SU-DHL-6 (cell line): ENCODE measurements around the gene ITFG2.
A peak's percentile ranks its signal among the peaks of the same experiment; 100 is the strongest.

Experiments used
- H2AFZ ChIP-seq: fragments of 200-600 bp; sonication (generic); 2 replicates; pipeline ENCODE4 v1.6.1; 2014; ENCODE audit warnings: low read depth, mild to moderate bottlenecking, moderate library complexity, mixed read lengths, antibody characterized with exemption, low read length; ENCODE audit not compliant: severe bottlenecking
- H3F3A ChIP-seq: fragments of 200-600 bp; shearing (Covaris generic); 2 replicates; pipeline ENCODE4 v1.6.0; 2016; ENCODE audit warnings: antibody characterized with exemption, mild to moderate bottlenecking; ENCODE audit not compliant: insufficient read depth
- H3K27ac ChIP-seq: fragments of 200-600 bp; sonication (generic); 2 replicates; pipeline ENCODE4 v1.5.1; 2016; ENCODE audit warnings: low read depth, mild to moderate bottlenecking, low read length, moderate library complexity, mixed read lengths
- H3K27me3 ChIP-seq: fragments of 200-600 bp; sonication (generic), shearing (Covaris generic); 2 replicates; pipeline ENCODE4 v1.6.0; 2014; ENCODE audit warnings: mild to moderate bottlenecking, low read length
- H3K36me3 ChIP-seq: fragments of 200-600 bp; sonication (generic); 2 replicates; pipeline ENCODE4 v1.6.1; 2014; ENCODE audit warnings: mild to moderate bottlenecking, low read length, mixed read lengths
- H3K4me2 ChIP-seq: fragments of 300-600, 200-600 bp; shearing (Covaris generic), sonication (generic); 2 replicates; pipeline ENCODE4 v1.6.0; 2014; ENCODE audit warnings: low read length, low read depth, mild to moderate bottlenecking; ENCODE audit not compliant: poor library complexity, severe bottlenecking
- H3K4me3 ChIP-seq: fragments of 200-600 bp; sonication (generic); 2 replicates; pipeline ENCODE4 v1.5.1; 2014; ENCODE audit warnings: antibody characterized with exemption, low read length, mild to moderate bottlenecking, mixed read lengths; ENCODE audit not compliant: insufficient read depth, poor library complexity, severe bottlenecking
- H3K79me2 ChIP-seq: fragments of 200-600 bp; sonication (generic); 2 replicates; pipeline ENCODE4 v1.6.1; 2014; ENCODE audit warnings: mild to moderate bottlenecking, low read length, moderate library complexity; ENCODE audit not compliant: insufficient read depth
- H3K9ac ChIP-seq: fragments of 200-600 bp; sonication (generic); 2 replicates; pipeline ENCODE4 v1.7.0; 2014; ENCODE audit warnings: mild to moderate bottlenecking, low read length
- H3K9me2 ChIP-seq: fragments of 200-600 bp; sonication (generic); replicated peaks from 2 replicates; pipeline ENCODE4 v1.6.1; 2014; ENCODE audit warnings: low read length; ENCODE audit not compliant: insufficient read depth
- H3K9me3 ChIP-seq: fragments of 200-600 bp; sonication (generic); 2 replicates; pipeline ENCODE4 v1.6.1; 2014; ENCODE audit warnings: low read length, mixed read lengths; ENCODE audit not compliant: insufficient read depth
- H4K20me1 ChIP-seq: fragments of 200-600 bp; sonication (generic); 2 replicates; pipeline ENCODE4 v1.6.1; 2014; ENCODE audit warnings: low read depth, mild to moderate bottlenecking, antibody characterized with exemption, low read length, moderate library complexity, mixed read lengths
- EZH2phosphoT487 ChIP-seq: fragments of 200-600 bp; sonication (generic), shearing (Covaris generic); conservative IDR thresholded peaks from 2 replicates; pipeline ENCODE4 v1.6.1; 2018; ENCODE audit warnings: mild to moderate bottlenecking, antibody characterized with exemption, low read length, moderate library complexity, mixed read lengths
- TF ChIP-seq, protein P1 (sequence below): fragments of 200-600 bp; sonication (generic); IDR thresholded peaks from one replicate; pipeline ENCODE4 v1.5.1; 2017; ENCODE audit warnings: antibody characterized with exemption, mild to moderate bottlenecking, low read length, moderate library complexity; ENCODE audit not compliant: insufficient read depth, poor library complexity, severe bottlenecking

ITFG2 gene

DNA sequence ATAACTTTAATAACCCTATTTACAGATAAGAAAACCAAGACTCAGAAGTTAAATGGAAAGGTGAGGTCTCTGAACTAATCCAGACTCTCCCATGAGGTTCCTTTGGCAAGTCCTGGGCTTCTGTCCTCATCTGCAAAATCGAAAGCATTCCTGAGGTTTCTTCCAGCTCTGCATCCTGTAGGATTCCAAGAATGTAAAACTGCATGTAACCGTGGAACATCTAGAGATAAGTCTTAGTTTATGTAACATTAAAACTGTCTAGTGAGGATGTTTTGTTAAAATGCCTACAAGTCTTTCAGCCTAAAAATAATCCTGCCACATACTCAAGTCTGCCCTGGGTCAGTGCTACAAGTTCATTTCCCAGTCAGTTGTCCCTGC is 7.3 kb upstream of the ITFG2 start:
- Histone ChIP-seq H3F3A (peaks cover 7% of the 10 kb centered on the region; the same call in 1 of the 2 replicates), H3K4me2 (no peak overlapping the region), H3K4me3 (no peak overlapping the region), H3K79me2 (no peaks in the 10 kb centered on the region), H2AFZ (no peak overlapping the region), H3K9me3 (no peaks in the 10 kb centered on the region), H3K9me2 (no peaks in the 10 kb centered on the region), H3K27ac (no peak overlapping the region), H3K9ac (no peak overlapping the region), H3K36me3 (peaks cover 13% of the 10 kb centered on the region; the same call in 1 of the 2 replicates), H4K20me1 (no peaks in the 10 kb centered on the region), H3K27me3 (no peaks in the 10 kb centered on the region)
- TF ChIP-seq EZH2phosphoT487: no peak
- TF ChIP-seq, protein P1, sequence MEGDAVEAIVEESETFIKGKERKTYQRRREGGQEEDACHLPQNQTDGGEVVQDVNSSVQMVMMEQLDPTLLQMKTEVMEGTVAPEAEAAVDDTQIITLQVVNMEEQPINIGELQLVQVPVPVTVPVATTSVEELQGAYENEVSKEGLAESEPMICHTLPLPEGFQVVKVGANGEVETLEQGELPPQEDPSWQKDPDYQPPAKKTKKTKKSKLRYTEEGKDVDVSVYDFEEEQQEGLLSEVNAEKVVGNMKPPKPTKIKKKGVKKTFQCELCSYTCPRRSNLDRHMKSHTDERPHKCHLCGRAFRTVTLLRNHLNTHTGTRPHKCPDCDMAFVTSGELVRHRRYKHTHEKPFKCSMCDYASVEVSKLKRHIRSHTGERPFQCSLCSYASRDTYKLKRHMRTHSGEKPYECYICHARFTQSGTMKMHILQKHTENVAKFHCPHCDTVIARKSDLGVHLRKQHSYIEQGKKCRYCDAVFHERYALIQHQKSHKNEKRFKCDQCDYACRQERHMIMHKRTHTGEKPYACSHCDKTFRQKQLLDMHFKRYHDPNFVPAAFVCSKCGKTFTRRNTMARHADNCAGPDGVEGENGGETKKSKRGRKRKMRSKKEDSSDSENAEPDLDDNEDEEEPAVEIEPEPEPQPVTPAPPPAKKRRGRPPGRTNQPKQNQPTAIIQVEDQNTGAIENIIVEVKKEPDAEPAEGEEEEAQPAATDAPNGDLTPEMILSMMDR: no peak

DNA sequence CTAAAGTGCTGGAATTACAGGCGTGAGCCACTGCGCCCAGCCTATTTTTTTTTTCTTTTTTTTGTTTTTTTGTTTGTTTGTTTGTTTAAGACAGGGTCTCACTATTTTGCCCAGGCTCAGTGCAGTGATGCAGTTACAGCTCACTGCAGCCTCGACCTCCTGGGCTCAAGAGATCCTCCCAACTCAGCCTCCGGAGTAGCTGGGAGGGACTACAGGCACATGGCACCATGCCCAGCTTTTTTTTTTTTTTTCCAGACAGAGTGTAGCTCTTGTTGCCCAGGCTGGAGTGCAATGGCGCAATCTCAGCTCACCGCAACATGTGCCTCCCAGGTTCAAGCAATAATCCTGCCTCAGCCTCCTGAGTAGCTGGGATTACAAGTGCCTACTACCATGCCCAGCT is 5.8 kb upstream of the ITFG2 start:
- Histone ChIP-seq H3K36me3 (peaks cover 13% of the 10 kb centered on the region; the same call in 1 of the 2 replicates), H3K9me3 (no peaks in the 10 kb centered on the region), H3K9ac (no peak overlapping the region), H2AFZ (no peak overlapping the region), H3K79me2 (no peaks in the 10 kb centered on the region), H3K4me3 (no peak overlapping the region), H3K9me2 (no peaks in the 10 kb centered on the region), H3K27ac (no peak overlapping the region), H3K4me2 (no peak overlapping the region), H3K27me3 (no peaks in the 10 kb centered on the region), H3F3A (peaks cover 7% of the 10 kb centered on the region; the same call in 1 of the 2 replicates), H4K20me1 (no peaks in the 10 kb centered on the region)
- TF ChIP-seq EZH2phosphoT487: no peak
- TF ChIP-seq, protein P1: no peak

DNA sequence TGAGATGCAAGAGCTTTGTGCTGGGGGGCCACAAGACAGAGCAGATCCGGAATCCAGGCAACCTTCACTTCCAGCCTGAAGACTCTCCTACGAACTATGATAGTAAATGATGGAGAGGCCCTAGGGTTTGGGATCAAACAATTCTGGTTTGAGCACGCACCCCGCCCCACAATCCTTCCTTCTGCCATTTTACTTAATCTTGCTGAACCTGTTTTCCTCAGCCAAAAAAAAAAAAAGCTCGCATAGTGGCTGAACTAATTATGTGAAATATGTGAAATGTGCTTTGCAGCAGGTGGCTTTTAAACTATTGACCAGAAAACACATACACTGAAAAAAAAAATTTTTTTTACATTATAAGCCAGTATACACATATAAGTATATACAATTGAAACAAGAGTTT is 667 bp upstream of the ITFG2 start:
- peak overlapping the region; percentile 74 for H3K4me3 ChIP-seq
- H3K27ac ChIP-seq: peak overlapping the region; percentile 62
- H3K36me3 ChIP-seq: no peaks in the 10 kb centered on the region
- no peaks in the 10 kb centered on the region for H4K20me1 ChIP-seq
- no peaks in the 10 kb centered on the region for H3K9me3 ChIP-seq
- peak overlapping the region; percentile 94 for H3K4me2 ChIP-seq
- H3K9ac ChIP-seq: peak overlapping the region; percentile 87
- no peaks in the 10 kb centered on the region for H3K27me3 ChIP-seq
- H3K9me2 ChIP-seq: no peaks in the 10 kb centered on the region
- peak overlapping the region; percentile 97 for H2AFZ ChIP-seq
- peaks cover 6% of the 10 kb centered on the region for H3F3A ChIP-seq
- peaks cover 30% of the 10 kb centered on the region for H3K79me2 ChIP-seq
- no peak for TF ChIP-seq EZH2phosphoT487
- TF ChIP-seq, protein P1: no peak
